IMR-90 (cell line): ENCODE data around the gene STAT3. TPM values are rescaled to one million over a fixed set of nuclear protein-coding genes. Genes with fewer than 3 reads are reported as not detected.

Source experiments
- ATAC-seq: fragments of 200-7000 bp; cut with Tn5 transposase; 2 replicates; pipeline ENCODE4 v1.9.1; 2020; ENCODE audit warnings: low read depth, mild to moderate bottlenecking, moderate library complexity
- BruUV-seq: library from RNA; stranded (reverse); fragments of 400-500 nt; replicated peaks from 2 replicates; lab custom pipeline; 2021; lab: Mats Ljungman, UMichigan
- CTCF ChIA-PET: fragments of 300-600 bp; formaldehyde crosslinking; extraction: SDS; loops from one replicate; lab custom pipeline; 2021; ENCODE audit warnings: antibody characterized with exemption; lab: Yijun Ruan, JAX
- POLR2A ChIA-PET: fragments of 300-600 bp; sonication (Branson Sonifier 250); formaldehyde crosslinking; loops from one replicate; lab custom pipeline; 2022; ENCODE audit warnings: antibody characterized with exemption; ENCODE audit not compliant: unreplicated experiment; lab: Charles Lee
- DNase-seq: peaks from one replicate; pipeline ENCODE4 v3.0.0; 2013
- H2AFZ ChIP-seq: replicated peaks from 2 replicates; pipeline ENCODE3; 2013; ENCODE audit warnings: low read length, mild to moderate bottlenecking; ENCODE audit not compliant: poor library complexity
- H2AK5ac ChIP-seq: 2 replicates; pipeline ENCODE4 v1.6.1; 2013; ENCODE audit warnings: low read depth, low read length, inconsistent platforms
- H2AK9ac ChIP-seq: replicated peaks from 2 replicates; pipeline ENCODE3; 2013; ENCODE audit warnings: mild to moderate bottlenecking, low read depth, low read length, moderate library complexity; ENCODE audit not compliant: poor library complexity
- H2BK120ac ChIP-seq: 2 replicates; pipeline ENCODE4 v1.6.1; 2013; ENCODE audit warnings: low read depth, low read length, inconsistent platforms
- H2BK15ac ChIP-seq: 3 replicates; pipeline ENCODE4 v1.6.1; 2013; ENCODE audit warnings: low read depth, low read length, inconsistent platforms
- H2BK20ac ChIP-seq: 2 replicates; pipeline ENCODE4 v1.6.1; 2013; ENCODE audit warnings: low read depth, mild to moderate bottlenecking, inconsistent platforms, low read length, moderate library complexity
- H2BK5ac ChIP-seq: 2 replicates; pipeline ENCODE4 v1.6.1; 2013; ENCODE audit warnings: mild to moderate bottlenecking, low read depth, low read length, inconsistent platforms; ENCODE audit not compliant: poor library complexity, severe bottlenecking
- H3K14ac ChIP-seq: replicated peaks from 2 replicates; pipeline ENCODE4 v1.6.1; 2013; ENCODE audit warnings: low read depth, low read length, inconsistent platforms
- H3K18ac ChIP-seq: 2 replicates; pipeline ENCODE4 v1.6.1; 2013; ENCODE audit warnings: low read depth, low read length, control low read depth
- H3K23ac ChIP-seq: 2 replicates; pipeline ENCODE4 v1.6.1; 2013; ENCODE audit warnings: low read depth, low read length, inconsistent platforms
- H3K27ac ChIP-seq: 2 replicates; pipeline ENCODE4 v1.5.1; 2013; ENCODE audit warnings: mild to moderate bottlenecking, control low read depth, low read length; ENCODE audit not compliant: insufficient read depth
- H3K27me3 ChIP-seq: 2 replicates; pipeline ENCODE4 v1.6.1; 2013; ENCODE audit warnings: low read length; ENCODE audit not compliant: control insufficient read depth, insufficient read depth
- H3K36me3 ChIP-seq: 2 replicates; pipeline ENCODE4 v1.6.1; 2013; ENCODE audit warnings: low read length, mixed read lengths; ENCODE audit not compliant: control insufficient read depth, insufficient read depth
- H3K4ac ChIP-seq: 2 replicates; pipeline ENCODE4 v1.6.1; 2013; ENCODE audit warnings: low read depth, low read length, inconsistent platforms
- H3K4me1 ChIP-seq: 2 replicates; pipeline ENCODE4 v1.6.1; 2013; ENCODE audit warnings: low read length, mixed read lengths; ENCODE audit not compliant: control insufficient read depth, insufficient read depth
- H3K4me2 ChIP-seq: 2 replicates; pipeline ENCODE4 v1.6.1; 2013; ENCODE audit warnings: low read depth, mild to moderate bottlenecking, control low read depth, low read length, moderate library complexity
- H3K4me3 ChIP-seq: 2 replicates; pipeline ENCODE4 v1.5.1; 2013; ENCODE audit warnings: low read depth, mild to moderate bottlenecking, control low read depth, low read length, moderate library complexity; ENCODE audit not compliant: insufficient read depth
- H3K56ac ChIP-seq: 2 replicates; pipeline ENCODE4 v1.6.1; 2013; ENCODE audit warnings: low read length, inconsistent platforms; ENCODE audit not compliant: insufficient read depth; ENCODE audit errors: extremely low read depth
- H3K79me1 ChIP-seq, 2 experiments: 2 replicates each; pipeline ENCODE4 v1.6.1; 2013; ENCODE audit warnings: low read length in 2 of 2, inconsistent platforms in 1 of 2, low read depth in 1 of 2
- H3K9ac ChIP-seq: 2 replicates; pipeline ENCODE4 v1.6.1; 2013; ENCODE audit warnings: low read depth, low read length, control low read depth
- H3K9me1 ChIP-seq: 2 replicates; pipeline ENCODE4 v1.6.1; 2013; ENCODE audit warnings: low read length, inconsistent platforms; ENCODE audit not compliant: insufficient read depth
- H3K9me3 ChIP-seq: 2 replicates; pipeline ENCODE4 v1.6.1; 2013; ENCODE audit warnings: low read length; ENCODE audit not compliant: control insufficient read depth, insufficient read depth
- H4K20me1 ChIP-seq: 2 replicates; pipeline ENCODE4 v1.6.1; 2013; ENCODE audit warnings: low read length, inconsistent platforms; ENCODE audit not compliant: insufficient read depth
- H4K5ac ChIP-seq: 2 replicates; pipeline ENCODE4 v1.6.1; 2013; ENCODE audit warnings: mild to moderate bottlenecking, low read depth, low read length, control low read depth
- H4K8ac ChIP-seq, 2 experiments: 2 replicates each; pipeline ENCODE4 v1.6.1; 2013; ENCODE audit warnings: low read depth in 2 of 2, low read length in 2 of 2, control low read depth in 1 of 2, inconsistent platforms in 1 of 2
- H4K91ac ChIP-seq: 2 replicates; pipeline ENCODE4 v1.6.1; 2013; ENCODE audit warnings: low read depth, low read length, inconsistent platforms; ENCODE audit not compliant: insufficient read depth
- CTCF ChIP-seq: conservative IDR thresholded peaks from 2 replicates; pipeline ENCODE4 v1.5.1; 2012; ENCODE audit warnings: mild to moderate bottlenecking, low read depth, low read length, improper control_type of control experiment
- MAFK ChIP-seq: IDR thresholded peaks from 2 replicates; pipeline ENCODE4 v1.6.1; 2012; ENCODE audit warnings: low read depth, low read length, improper control_type of control experiment
- RCOR1 ChIP-seq: IDR thresholded peaks from 2 replicates; pipeline ENCODE4 v1.6.1; 2012; ENCODE audit warnings: mild to moderate bottlenecking, low read length, improper control_type of control experiment; ENCODE audit not compliant: insufficient replicate concordance
- WGBS, 2 experiments: methylation state at CpG; one replicate each; pipeline versions ENCODE4 v1.1.5 to v1.1.7; 2013; ENCODE audit warnings: missing lambda C conversion rate in 2 of 2; ENCODE audit not compliant: insufficient read length in 1 of 2; ENCODE audit errors: extremely low coverage in 2 of 2; 5-methylcytosine and 5-hydroxymethylcytosine counted together
- dilution Hi-C: fragments of 300-500 bp; cut with HindIII; formaldehyde crosslinking; loops from one replicate; pipeline ENCODE4 v1.14.3; 2018; ENCODE audit warnings: low sequenced_read_pairs; ENCODE audit not compliant: unreplicated experiment
- in situ Hi-C: fragments of 300-500 bp; cut with MboI; formaldehyde crosslinking; loops from 3 replicates; pipeline ENCODE4 v1.14.3; 2019; ENCODE audit warnings: low sequenced_read_pairs, inconsistent platforms, mixed read lengths
- intact Hi-C: fragments of 100-400 bp; cut with micrococcal nuclease; formaldehyde crosslinking; loops from 2 replicates; pipeline ENCODE4 v1.10.0; 2022
- polyA plus RNA-seq, 3 experiments: library from polyadenylated mRNA; depleted of rRNA; stranded (reverse); fragments of >200 nt; gene quantifications; 2 replicates each; pipeline ENCODE4 v1.2.3, GENCODE V29; 2012; ENCODE audit warnings: low replicate concordance in 1 of 3
- total RNA-seq: library from RNA; depleted of rRNA; stranded (reverse); fragments of >200 nt; gene quantifications from 2 replicates; pipeline ENCODE4 v1.2.3, GENCODE V29; 2012
- TF ChIP-seq, protein P1 (sequence below): fragments of 150-350 bp; IDR thresholded peaks from 2 replicates; pipeline ENCODE4 v1.6.1; 2016; ENCODE audit warnings: low read depth, mild to moderate bottlenecking, low read length, moderate library complexity, borderline replicate concordance

STAT3 gene
- total and polyA plus RNA-seq, 2 of the 4 experiments (the other 2 are of a cell fraction), result 47.2 to 66.3 TPM

- Histone ChIP-seq H2BK20ac (no peak overlapping the region), H3K4me3 (no peak overlapping the region), H3K56ac (no peak overlapping the region), H2AK9ac (no peak overlapping the region), H3K14ac (no peak overlapping the region), H3K4me2 (no peak overlapping the region), H3K9me1 (peaks cover 4% of the 10 kb centered on the region; the same call in 1 of the 2 replicates), H2AK5ac (no peak overlapping the region), H3K36me3 (no peaks in the 10 kb centered on the region), H2BK5ac (no peak overlapping the region), H2BK15ac (no peak overlapping the region), H3K18ac (no peak overlapping the region), H2AFZ (no peak overlapping the region), H4K20me1 (peaks cover under 1% of the 10 kb centered on the region; the same call in 1 of the 2 replicates), H4K5ac (no peak overlapping the region), H3K23ac (no peak overlapping the region), H3K9ac (no peak overlapping the region), H3K27me3 (no peaks in the 10 kb centered on the region), H3K79me1 (peaks cover under 1 to 19% of the 10 kb centered on the region in 2 experiments; a peak in 2 of 4 replicates), H3K27ac (no peak overlapping the region), H3K4me1 (peaks cover 3% of the 10 kb centered on the region), H2BK120ac (no peak overlapping the region), H4K8ac (no peak overlapping the region), H3K9me3 (no peaks in the 10 kb centered on the region), H3K4ac (no peak overlapping the region), H4K91ac (no peak overlapping the region)
- ATAC-seq, result no peak
- no CpG with 5 or more reads among the region's 4 CpGs for WGBS, 2 experiments
- POLR2A ChIA-PET, result no interaction called here
- dilution Hi-C loops, result no loop called here
- in situ Hi-C loops, result no loop called here
- BruUV-seq, result no TSS peak
- intact Hi-C loops, result loop anchor here (5.0 kb wide), 1 partner anchor 58 kb away; no protein-coding TSS in a partner anchor
- no peak for DNase-seq
- CTCF ChIA-PET, result no interaction called here
- TF ChIP-seq CTCF (no peak), MAFK (no peak), RCOR1 (no peak)
- TF ChIP-seq, protein P1, sequence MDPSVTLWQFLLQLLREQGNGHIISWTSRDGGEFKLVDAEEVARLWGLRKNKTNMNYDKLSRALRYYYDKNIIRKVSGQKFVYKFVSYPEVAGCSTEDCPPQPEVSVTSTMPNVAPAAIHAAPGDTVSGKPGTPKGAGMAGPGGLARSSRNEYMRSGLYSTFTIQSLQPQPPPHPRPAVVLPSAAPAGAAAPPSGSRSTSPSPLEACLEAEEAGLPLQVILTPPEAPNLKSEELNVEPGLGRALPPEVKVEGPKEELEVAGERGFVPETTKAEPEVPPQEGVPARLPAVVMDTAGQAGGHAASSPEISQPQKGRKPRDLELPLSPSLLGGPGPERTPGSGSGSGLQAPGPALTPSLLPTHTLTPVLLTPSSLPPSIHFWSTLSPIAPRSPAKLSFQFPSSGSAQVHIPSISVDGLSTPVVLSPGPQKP, result no peak
These were observed 108.2 kb downstream of the STAT3 start for GRCh38 chr17:42279776-42280630.
